ENCODE measurements around the gene LRRC28.

The LRRC28 gene

GRCh38 chr15:99341786-99342185 lies 90.5 kb downstream of the LRRC28 start:
- no peak for DNase-seq

GRCh38 chr15:99343208-99343607 lies 91.9 kb downstream of the LRRC28 start:
- DNase-seq, result no peak

- DNase-seq, result peak in 17 of 56 donors; percentile 2 to 52 (median 14)
Measured at GRCh38 chr15:99343881-99344551, 92.7 kb downstream of the LRRC28 start.

GRCh38 chr15:99344639-99345038 lies 93.4 kb downstream of the LRRC28 start:
- no peak for DNase-seq

GRCh38 chr15:99345242-99345641 lies 94.0 kb downstream of the LRRC28 start:
- DNase-seq, result no peak

GRCh38 chr15:99345832-99346462 lies 94.7 kb downstream of the LRRC28 start:
- no peak for DNase-seq

- DNase-seq, result no peak
Measured at GRCh38 chr15:99347574-99347973, 96.3 kb downstream of the LRRC28 start.

GRCh38 chr15:99348412-99348811 lies 97.1 kb downstream of the LRRC28 start:
- no peak for DNase-seq

GRCh38 chr15:99350408-99350807 lies 99.1 kb downstream of the LRRC28 start:
- DNase-seq, result no peak

GRCh38 chr15:99359769-99360168 lies 108.5 kb downstream of the LRRC28 start:
- no peak for DNase-seq

- no peak for DNase-seq
Measured at GRCh38 chr15:99361545-99362185, 110.4 kb downstream of the LRRC28 start.

GRCh38 chr15:99365242-99365641 lies 114.0 kb downstream of the LRRC28 start:
- no peak for DNase-seq

- no peak for DNase-seq
Measured at GRCh38 chr15:99366013-99366412, 114.7 kb downstream of the LRRC28 start.

GRCh38 chr15:99368743-99369142 lies 117.5 kb downstream of the LRRC28 start:
- DNase-seq, result no peak

- DNase-seq, result no peak
Measured at GRCh38 chr15:99369196-99369595, 117.9 kb downstream of the LRRC28 start.

GRCh38 chr15:99371180-99372103 lies 120.2 kb downstream of the LRRC28 start:
- no peak for DNase-seq

- no peak for DNase-seq
Measured at GRCh38 chr15:99385005-99385669, 133.9 kb downstream of the LRRC28 start.

- no peak for DNase-seq
Measured at GRCh38 chr15:99385865-99386264, 134.6 kb downstream of the LRRC28 start.

GRCh38 chr15:99386391-99386790 lies 135.1 kb downstream of the LRRC28 start:
- no peak for DNase-seq

GRCh38 chr15:99387421-99388168 lies 136.3 kb downstream of the LRRC28 start:
- no peak for DNase-seq

All from nucleus accumbens (tissue), 56 donors.